CMK (cell line): ENCODE data around the gene NANP.
"Not testable (repeated sequence)": the region's sequence is repeated elsewhere in the genome, so short reads cannot be mapped to it uniquely, and the experiment has no call there.

Experiments used
- DNase-seq: peaks from one replicate; pipeline ENCODE4 v3.0.0-alpha.2; 2010; ENCODE audit warnings: low read depth

The NANP gene

DNA sequence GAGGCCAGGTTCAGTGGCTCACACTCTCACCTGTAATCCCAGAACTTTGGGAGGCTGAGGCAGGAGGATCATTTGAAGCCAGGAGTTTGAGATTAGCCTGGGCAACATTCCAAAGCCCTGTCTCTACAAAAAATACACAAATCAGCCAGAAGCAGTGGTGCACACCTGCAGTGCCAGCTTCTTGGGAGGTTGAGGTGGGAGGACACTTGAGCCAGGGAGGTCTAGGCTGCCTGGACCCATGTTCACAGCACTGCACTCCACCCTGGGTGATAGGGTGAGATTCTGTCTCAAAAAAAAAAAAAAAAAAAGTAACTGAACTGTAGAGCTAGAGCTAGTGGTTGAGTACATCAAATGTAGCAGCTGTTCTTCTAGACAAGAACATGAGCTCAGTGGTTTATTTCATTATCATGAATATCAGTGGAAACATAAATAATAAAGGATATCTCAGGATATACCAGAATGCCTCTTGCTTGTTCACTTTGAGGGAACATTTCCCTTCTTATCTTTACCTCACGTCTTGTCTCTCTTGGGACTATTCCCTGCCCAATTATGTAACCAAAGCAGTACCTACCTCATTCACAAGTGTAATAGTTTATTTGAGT is 17.6 kb downstream of the NANP start:
- DNase-seq, result no peak

DNA sequence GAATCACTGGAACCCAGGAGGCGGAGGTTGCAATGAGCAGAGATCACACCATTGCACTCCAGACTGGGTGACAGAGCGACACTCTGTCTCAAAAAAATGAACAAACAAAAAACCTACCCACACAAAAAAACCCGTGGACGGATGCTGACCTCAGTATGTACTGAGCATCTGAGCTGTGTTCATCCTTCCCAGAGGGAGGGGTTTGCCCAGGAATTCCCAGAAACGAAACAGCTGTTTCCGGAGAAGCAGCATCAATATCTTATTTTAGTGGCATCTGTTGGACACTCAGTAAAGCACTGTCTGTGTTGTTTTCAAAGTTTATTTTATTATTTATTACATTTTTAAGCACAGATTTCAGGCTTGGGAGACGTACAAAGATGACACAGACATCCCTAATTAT is 18.7 kb downstream of the NANP start:
- no peak for DNase-seq

DNA sequence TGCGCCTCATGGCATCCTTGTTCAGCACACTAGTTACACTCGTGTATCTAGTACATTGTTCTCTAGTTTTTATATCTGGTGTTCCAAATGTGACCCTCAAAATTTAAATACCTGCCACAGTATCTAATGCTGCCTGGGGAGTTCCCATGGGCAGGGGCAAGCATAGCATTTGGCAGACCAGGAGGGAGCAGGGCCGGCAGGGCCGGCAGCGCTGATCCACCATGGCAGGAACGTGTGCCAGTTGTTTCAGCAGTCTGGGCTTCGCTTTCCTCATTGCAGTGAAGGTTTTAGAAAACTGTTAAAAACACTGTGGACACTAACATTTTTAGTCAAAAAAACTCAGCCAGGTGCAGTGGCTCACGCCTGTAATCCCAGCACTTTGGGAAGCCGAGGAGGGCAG is 19.2 kb downstream of the NANP start:
- no peak for DNase-seq

DNA sequence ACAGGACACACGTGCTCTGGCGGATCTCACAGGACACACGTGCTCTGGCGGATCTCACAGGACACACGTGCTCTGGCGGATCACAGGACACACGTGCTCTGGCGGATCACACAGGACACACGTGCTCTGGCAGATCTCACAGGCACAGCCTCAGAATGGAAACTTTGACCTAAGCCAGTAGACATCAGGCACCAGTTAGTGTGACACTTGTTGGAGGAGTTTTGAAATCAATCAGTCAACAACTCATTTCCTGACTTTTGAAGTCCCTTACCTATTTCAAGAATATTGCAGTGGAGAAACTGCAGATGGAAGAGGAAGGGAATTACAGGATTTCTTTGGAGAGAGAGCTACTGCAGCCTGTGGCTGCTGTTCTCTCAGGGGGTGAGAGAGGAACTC is 20.9 kb downstream of the NANP start:
- DNase-seq, result not testable (repeated sequence)

DNA sequence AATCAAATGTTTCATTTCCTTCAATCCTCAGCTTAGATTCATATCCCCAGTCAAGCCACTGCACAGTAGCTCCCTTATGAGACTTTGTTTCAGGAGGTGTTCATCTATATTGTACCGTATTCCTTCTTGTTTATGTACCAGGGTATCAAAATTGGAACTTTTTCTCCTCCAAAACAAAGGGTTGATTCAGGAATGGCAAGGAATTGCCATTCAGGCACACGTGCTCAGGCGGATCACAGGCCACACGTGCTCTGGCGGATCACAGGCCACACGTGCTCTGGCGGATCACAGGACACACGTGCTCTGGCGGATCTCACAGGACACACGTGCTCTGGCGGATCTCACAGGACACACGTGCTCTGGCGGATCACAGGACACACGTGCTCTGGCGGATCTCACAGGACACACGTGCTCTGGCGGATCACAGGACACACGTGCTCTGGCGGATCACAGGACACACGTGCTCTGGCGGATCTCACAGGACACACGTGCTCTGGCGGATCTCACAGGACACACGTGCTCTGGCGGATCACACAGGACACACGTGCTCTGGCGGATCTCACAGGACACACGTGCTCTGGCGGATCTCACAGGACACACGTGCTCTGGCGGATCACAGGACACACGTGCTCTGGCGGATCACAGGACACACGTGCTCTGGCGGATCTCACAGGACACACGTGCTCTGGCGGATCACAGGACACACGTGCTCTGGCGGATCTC is 21.5 kb downstream of the NANP start:
- DNase-seq, result not testable (repeated sequence)

DNA sequence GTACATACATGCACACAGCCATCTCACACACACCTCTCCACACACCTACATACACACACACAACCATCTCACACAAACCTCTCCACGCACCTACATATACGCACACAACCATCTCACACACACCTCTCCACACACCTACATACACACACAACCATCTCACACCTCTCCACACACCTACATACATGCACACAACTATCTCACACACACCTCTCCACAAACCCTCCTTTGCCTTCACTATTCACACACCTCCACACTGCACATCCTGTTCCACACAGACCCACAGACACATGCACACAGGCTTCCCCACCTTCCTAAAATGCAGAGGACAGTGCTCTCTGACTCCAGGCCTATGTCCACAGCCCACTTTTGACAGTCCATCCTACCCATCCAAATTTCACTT is 22.2 kb downstream of the NANP start:
- no peak for DNase-seq

DNA sequence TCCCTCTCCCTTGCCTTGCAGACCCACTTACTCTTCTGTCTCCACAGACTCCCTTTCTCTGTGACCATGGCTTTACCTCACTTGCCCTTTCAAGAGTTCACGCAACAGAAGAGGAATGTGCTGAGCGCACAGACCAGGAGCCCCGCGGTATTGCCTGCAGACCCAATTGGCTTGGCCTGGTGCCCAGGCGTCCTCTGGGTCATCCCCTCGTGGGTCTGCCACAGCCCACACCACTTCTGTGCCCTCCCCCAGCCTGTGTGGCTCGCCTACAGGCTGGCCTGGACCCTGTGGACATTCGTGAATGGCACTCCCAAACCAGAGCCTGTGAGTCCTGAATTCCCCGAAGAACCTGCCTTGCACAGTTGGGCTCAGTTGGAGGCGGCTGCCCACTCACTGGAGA is 23.2 kb downstream of the NANP start:
- no peak for DNase-seq

DNA sequence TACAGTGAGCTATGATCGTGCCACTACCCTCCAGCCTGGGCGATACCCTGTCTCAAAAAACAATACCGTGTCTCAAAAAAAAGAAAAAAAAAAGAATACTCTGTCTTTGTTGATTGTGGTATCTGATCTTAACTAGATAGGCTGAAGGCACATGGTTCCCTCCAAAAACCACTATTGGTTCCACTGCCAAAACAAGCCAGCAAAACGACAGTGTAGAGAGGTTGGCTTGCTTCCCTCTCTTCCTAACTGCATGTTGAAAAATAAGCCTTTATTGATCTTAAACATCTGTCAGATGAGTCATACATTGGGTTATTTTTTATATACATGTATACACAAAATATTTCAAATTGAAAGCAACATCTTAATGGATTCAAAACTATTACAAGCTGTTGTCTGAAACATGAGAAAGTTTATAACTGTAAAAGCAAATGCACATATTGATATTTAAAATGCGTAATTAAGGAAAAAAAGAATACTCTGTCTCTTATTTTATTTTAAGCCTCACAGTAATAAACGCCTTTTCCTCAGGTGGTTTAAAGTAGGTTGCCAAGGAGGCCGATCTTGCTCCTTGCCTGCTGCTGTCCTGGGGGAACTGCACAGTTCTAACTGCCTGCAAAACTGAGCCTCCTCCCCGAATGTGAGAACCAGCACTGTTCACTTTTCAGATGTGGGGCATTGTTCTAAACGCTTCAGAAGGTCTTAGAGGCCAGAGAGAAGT is 31.5 kb downstream of the NANP start:
- DNase-seq, result no peak

DNA sequence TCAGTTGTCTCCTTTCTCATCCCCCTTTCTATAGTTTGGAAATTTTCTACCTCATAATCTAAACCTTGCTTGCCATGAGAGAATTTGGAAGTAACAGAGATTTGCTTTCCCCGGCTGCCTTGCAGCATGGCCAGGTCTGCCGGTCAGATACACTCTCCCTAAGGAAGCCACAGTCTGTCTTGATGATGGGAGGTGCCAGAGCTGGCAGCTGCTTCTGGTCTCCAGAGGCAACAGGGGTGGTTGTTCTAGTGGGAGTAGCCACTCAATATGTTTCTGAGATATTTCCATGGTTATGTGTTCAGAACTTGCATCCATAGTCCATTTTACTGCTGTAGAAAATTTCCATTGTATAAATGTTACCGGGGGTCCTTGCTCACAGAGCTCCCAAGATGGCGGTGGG is 33.0 kb downstream of the NANP start:
- not testable (repeated sequence) for DNase-seq

DNA sequence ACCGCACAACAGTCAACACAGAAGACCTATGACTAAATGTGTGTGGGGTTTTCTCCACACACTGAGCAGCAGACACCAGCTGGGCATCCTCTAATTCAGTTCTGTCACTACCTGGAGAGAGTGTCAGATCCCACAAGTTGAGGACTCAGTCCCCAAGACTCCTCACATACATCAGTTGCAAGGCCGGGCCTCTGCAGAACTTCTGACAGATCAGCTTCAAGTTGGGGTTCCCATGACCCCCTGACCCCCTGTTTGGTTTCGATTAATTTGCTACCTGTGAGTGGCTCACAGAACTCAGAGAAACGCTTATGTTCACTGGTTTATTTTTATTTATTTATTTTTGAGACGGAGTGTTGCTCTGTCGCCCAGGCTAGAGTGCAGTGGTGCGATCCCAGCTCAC is 35.3 kb downstream of the NANP start:
- no peak for DNase-seq

DNA sequence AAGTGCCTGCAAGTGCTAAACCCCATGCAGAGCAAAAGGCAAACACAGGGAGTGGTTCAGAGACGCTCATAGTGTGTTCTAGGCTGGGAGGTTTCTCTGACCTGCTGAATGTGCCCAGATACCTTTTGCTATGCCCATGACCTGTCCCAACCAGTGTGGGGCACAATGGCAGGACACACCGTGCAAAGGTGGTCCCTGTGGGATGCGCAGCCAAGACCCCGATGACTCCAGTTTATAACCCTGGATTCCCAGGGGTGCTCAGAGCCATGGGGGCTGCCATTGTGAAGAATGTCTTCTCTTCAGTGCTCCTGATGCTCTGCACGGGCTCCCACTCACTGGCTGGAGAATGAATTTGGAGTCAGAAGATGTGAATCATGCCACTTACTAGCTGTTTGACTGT is 36.3 kb downstream of the NANP start:
- no peak for DNase-seq

DNA sequence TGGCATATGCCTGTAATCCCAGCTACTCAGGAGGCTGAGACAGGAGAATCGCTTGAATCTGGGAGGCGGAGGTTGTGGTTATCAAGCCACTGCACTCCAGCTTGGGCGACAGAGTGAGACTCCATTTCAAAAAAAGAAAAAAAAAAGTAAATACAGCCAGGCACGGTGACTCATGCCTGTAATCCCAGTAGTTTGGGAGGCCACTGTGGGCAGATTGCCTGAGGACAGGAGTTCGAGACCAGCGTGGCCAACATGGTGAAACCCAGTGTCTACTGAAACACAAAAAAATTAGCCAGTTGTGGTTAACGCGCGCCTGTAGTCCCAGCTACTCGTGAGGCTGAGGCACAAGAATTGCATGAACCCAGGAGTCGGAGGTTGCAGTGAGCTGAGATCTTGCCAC is 36.9 kb downstream of the NANP start:
- no peak for DNase-seq

DNA sequence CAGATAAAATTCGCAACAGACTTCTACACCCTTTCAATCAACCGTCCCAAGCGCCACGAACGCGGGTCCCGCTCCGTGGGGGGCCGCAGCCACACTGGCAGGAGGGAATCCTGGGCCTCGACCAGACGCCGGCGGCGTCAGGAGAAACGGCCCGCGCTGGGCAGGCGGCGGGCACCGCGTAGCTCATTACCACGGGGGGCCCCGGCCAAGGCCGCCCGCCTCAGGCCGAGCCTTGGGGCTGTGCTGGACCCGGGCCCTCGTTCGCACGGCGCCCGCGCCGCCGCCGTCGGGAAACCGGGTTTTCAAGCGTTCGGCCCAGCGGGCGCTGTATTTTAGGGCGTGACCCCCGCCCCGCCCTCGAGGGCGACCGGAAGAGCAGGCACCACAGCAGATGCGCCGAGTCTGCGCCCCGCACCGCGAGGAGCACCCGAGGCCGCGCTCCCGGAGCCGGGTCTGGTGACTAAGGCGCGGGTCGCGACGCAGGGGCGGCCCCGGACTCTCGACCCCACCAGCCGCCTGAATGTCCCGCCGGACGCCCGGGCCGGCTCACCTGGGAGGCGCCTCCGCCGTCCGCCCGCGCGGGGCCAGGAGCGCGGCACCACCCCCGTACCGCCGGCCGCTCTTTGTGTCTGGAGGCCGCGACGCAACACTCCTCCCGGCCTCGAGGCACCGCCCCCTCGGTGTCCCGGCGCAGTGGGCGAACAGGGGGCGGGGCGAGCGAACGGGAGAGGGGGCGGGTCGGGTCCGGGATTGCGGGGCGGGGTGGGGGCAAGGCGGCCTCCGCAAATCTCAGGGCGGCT is 38.7 kb downstream of the NANP start, which contains the start of gene NINL:
Gene NINL, minus strand, starts transcription at position 627 of the 800 bp plus-strand sequence. CDS start 58,944 bp downstream, outside the sequence.
- no peak for DNase-seq

DNA sequence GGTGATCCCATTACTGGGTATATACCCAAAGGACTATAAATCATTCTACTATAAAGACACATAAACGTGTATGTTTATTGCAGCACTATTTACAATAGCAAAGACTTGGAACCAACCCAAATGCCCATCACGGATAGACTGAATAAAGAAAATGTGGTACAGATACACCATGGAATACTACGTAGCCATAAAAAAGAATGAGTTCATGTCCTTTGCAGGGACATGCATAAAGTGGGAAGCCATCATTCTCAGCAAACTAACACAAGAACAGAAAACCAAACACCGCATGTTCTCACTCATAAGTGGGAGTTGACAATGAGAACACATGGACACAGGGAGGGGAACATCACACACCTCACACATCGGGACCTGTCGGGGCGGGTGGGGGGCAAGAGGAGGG is 40.2 kb downstream of the NANP start:
- not testable (repeated sequence) for DNase-seq

DNA sequence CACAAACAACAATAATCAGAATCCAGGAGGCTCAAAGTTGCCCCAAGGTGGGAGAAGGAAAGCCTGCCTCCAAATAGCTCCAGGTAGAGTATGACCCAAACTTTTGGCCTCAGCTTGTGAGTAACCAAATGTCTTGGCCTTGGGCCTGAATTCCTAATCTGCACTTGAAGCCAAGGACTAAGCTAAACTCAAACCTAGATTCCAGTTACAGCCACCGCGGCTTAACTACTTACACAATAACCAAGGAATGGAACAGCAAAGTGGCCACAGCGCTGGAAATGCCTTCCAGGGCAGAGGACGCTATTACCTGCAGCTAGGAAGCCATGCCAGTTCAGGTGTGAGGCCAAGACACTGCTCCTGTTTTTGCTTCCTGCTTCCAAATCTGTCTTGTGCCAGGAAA is 43.1 kb downstream of the NANP start:
- DNase-seq, result no peak

DNA sequence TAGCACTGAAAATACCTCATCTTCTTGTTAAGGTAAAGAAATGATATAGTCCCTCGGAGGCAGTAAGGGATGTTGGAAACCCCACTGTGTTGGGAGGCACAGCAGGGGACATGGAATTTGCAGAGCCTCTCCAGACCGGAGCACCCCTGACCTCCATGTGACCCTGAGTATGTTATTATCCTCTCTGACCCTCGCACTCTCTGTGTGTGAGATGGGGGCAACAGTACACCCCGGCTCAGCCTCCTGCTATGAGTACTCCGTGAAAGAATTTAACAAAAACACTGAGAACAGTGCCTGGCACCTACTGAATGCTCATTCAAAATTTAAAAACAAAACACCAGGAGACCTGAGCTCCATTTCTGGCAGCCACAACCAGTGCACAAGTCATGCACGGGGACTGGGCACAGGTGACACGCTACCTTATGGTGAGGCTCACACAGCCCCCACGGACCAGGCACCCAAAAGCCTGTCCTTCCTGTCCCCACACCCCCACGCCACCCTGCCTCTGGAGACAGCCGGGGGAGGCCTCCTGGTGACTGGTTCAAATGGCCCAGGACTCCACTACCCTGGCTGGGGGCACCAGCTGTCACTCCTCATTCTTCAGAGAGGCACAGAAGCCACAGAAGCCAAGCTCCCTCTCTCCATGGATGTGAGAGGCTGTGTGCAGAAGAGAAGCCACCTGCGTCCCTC is 44.6 kb downstream of the NANP start:
- no peak for DNase-seq

DNA sequence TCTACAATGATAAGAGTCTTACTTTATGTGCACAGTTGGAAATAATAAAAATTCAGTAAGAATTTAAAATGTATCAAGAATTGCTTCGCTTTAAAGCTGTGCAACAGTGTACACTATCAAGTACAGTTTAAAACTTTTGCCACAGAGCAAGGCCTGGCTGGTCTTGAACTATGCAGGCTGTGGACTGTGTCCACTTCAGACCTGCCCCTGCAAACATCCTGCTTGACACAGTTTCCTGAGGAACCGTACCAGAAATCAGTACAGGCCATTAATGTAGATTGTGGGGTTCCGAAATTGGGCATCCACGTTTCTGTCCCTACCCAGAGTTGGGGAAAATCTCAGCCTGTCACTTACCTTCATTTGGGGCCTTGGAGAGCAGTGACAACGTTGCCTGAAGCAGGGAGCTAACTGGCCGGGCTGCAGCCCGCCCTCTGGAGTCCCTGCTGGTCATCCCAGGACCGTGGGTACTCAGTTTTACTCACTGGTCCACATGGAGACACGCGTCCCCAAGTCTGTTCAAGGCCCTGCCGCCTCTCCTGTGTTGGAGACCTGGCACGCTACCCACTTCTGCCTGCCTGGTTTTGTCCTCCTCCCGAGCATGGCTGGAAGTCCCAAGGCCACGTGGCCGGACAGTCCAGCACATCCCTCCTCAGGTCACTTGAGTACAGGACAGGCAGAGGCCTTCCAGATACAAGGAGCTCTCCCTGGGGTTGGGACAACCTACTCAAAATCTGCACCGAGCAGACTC is 46.9 kb downstream of the NANP start:
- DNase-seq, result no peak

DNA sequence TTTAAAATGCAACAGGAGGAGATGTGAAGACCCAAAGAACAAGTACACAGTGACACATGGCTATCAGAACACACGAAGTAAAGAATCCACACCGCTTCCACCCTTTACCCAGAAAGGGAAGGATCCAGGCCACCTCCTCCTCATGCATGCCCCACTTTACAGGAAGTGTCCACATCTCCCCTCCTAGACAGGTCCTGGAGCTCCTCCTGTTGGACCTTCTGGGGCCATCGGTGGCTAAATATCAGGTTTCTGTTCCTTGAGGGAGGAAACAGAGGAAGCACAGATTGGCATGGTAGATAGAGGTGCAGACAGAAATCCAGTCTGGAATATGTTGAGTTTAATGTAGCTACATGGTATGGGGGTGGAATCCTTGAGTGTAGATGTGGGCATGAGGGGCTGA is 49.4 kb downstream of the NANP start:
- no peak for DNase-seq

DNA sequence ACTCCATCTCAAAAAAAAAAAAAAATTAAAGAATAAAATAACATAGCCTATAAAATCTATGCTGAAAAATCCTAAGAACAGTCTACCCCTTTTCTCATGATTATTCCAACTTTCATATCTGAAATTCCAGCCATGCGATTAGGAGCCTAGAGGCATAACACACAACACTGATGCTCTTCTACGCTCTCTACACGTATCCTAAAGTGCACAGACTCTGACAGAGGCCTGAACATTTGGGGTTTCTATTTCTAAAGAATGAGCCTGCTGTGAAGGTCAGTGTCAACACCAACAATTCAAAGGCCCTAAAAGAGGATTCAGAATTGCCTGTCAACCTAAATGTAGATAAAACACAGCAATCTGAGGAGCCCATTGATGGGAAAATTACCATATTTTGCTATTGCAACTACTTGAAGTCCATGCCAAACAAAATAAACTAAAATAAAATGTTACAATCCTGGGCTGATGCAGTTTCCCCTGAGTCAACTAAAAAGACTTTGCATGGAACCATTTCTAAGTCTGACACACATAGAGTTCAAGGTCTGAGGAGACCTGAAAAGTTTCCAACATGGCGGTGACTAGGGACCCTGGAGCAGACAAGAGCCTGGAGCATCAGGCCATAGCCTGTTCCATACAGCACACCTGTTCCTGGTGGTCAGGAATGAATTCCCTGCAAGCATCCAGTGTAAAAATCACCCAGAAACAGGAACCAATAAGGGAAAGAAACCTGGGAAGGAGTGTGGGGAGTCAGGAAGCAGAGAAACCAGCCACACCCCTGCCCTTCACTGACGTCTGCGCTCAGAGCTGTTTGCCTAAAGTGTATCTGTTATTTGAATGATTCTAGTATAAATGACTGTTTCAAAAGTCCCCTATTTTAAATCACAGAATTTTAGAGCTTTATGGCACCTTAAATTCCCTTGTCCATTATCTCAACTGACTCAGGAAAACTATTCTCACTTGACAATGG is 50.2 kb downstream of the NANP start:
- DNase-seq, result no peak

DNA sequence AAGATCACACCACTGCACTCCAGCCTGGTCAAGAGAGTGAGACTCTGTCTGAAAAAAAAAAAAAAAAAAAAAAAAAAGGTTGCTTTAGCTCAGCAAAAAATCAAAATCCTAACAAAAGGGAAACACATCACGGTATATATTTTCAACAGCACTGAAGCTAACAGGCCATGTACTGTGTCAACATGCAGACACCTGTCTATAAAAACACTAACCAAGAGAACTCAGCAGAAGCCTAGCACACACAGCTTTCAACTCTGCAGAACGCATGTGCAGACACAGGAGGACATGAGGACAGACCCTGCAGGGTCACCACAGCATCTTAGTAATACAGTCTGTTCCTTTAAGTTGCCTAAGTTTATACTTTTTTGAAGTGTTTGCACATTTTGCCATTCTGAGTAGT is 52.0 kb downstream of the NANP start:
- no peak for DNase-seq
